Retinal pigment epithelial cell (primary cell): ENCODE data around the gene CSNK1A1.
A peak's percentile ranks its signal among the peaks of the same experiment; 100 is the strongest.
"Not testable (repeated sequence)": the region's sequence is repeated elsewhere in the genome, so short reads cannot be mapped to it uniquely, and the experiment has no call there.

Experiments used
- DNase-seq: peaks from one replicate; pipeline ENCODE4 v3.0.0-alpha.2; 2010; ENCODE audit warnings: low read depth
- H3K4me3 ChIP-seq: 2 replicates; pipeline ENCODE4 v1.5.1; 2011; ENCODE audit warnings: mild to moderate bottlenecking, low read length, control low read depth, moderate library complexity
- TF ChIP-seq, protein P1 (sequence below): conservative IDR thresholded peaks from 2 replicates; pipeline ENCODE4 v1.5.1; 2011; ENCODE audit warnings: low read depth, low read length, control low read depth, inconsistent platforms

CSNK1A1 gene

DNA sequence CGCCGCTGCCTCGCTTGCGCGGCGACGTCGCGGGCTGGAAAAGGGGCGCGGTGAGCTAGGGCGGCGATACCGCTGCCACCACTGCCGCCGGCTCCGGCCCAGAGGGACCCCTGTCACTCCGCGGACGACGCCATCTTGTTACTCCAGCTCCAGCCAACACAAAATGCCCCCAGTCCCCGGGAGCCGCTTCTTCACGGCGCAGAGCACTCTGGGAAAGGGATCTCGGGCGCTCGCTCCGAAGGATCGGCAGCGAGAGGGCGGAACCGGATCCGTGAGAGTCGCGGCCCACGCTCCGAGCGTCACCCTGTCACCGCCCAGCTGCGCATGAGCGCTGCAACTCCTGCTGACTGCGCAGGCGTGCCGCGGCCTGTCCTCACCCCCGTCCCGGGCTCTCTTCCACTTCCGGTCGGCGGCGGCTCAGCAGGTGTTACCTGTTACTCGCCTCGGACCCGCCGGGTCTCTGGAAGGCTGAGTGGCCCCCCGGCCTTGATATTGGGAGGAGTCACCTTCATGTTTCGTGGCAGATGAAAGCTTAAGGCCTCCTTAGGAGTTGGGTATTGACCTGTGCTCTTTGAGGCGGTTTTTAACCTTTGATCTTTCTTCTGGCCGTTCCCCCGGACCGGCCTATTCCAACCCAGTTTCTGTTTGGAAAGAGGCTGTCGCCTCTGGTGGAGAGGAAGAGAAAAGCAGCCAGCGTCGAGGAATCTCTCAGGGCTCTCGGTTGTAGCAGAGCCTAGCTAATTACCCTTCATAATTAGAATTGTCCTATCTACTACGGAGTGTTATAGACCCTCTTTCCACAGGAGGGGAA lies at the start of gene CSNK1A1:
Gene CSNK1A1, minus strand, starts transcription at position 213 of the 811 bp plus-strand sequence. CDS start 475 bp downstream, outside the sequence.
- TF ChIP-seq, protein P1, sequence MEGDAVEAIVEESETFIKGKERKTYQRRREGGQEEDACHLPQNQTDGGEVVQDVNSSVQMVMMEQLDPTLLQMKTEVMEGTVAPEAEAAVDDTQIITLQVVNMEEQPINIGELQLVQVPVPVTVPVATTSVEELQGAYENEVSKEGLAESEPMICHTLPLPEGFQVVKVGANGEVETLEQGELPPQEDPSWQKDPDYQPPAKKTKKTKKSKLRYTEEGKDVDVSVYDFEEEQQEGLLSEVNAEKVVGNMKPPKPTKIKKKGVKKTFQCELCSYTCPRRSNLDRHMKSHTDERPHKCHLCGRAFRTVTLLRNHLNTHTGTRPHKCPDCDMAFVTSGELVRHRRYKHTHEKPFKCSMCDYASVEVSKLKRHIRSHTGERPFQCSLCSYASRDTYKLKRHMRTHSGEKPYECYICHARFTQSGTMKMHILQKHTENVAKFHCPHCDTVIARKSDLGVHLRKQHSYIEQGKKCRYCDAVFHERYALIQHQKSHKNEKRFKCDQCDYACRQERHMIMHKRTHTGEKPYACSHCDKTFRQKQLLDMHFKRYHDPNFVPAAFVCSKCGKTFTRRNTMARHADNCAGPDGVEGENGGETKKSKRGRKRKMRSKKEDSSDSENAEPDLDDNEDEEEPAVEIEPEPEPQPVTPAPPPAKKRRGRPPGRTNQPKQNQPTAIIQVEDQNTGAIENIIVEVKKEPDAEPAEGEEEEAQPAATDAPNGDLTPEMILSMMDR, result peak; percentile 88
- DNase-seq, result peak; percentile 92
- H3K4me3 ChIP-seq, result peak within 1 kb of the TSS; percentile 100

DNA sequence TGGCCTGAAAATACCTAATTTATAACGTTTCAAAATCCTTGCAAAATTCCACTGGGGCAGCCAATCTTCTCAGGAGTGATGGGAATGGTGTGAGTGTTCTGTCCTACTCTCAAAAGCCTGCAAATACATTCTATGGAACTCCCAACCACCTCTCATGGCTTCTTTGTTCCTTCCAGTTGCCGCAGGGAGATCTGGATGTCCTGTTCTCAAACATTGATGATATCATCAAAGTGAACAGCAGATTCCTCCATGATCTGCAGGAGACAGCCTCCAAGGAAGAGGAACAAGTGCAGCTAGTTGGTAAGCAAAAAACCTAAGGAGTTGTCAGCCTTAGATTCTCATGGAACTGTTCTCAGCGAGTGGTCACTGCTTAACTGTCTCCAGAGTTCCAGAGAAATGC lies 49.7 kb upstream of the CSNK1A1 start:
- no peak for DNase-seq
- no peak overlapping the region for H3K4me3 ChIP-seq
- TF ChIP-seq, protein P1, result no peak

DNA sequence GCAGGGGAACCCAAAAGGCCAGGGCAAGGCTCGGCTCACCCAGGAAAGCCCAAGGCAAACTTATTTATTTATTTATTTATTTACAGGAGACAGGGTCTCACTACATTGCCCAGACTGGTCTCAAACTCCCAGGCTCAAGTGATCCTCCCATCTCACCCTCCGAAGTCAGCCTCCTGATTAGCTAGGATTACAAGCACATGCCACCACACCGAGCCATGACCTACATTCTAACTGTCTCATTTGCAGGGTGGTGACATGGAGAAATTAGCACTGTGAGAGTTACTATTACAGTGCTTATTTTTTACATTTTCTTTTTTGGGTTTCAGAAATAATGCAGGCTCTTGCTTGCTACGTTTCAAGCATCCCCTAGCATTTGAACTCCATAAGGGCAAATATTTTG lies 48.1 kb upstream of the CSNK1A1 start:
- TF ChIP-seq, protein P1, result no peak
- H3K4me3 ChIP-seq, result no peak overlapping the region
- DNase-seq, result no peak

DNA sequence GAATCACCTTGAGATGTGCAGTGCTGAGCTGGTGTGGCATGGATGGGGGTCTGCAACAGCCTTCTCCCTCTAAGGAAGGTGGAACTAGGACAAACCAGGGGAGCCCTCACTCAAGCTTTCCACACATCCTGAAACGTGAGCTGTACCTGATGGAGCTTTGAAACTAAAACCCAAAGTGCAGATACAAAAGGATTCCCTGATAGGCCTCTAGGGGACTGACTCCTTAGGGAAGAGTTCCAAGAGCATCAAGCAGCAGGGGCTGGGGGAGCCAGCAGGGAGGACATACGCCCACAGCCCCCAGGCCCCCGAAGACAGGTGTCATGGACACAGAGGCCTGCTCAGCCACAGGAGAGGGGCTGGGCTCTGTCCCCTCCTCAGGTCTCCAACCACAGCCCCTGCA lies 47.7 kb upstream of the CSNK1A1 start:
- no peak for DNase-seq
- TF ChIP-seq, protein P1, result no peak
- H3K4me3 ChIP-seq, result no peak overlapping the region

DNA sequence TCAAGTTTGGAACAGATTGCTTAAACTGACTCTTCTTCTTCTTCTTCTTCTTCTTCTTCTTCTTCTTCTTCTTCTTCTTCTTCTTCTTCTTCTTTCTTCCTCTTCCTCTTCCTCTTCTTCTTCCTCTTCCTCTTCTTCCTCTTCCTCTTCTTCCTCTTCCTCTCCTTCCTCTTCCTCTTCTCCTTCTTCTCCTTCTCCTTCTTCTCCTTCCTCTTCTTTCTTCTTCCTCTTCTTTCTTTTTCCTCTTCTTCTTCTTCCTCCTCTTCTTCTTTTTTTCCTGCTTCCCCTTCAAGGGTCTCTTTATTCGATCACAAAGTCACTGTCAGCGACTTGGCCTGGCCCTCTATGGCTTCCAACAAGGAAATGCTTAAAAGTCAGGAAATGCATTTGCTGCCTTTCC lies 47.0 kb upstream of the CSNK1A1 start:
- not testable (repeated sequence) for DNase-seq, H3K4me3 ChIP-seq

DNA sequence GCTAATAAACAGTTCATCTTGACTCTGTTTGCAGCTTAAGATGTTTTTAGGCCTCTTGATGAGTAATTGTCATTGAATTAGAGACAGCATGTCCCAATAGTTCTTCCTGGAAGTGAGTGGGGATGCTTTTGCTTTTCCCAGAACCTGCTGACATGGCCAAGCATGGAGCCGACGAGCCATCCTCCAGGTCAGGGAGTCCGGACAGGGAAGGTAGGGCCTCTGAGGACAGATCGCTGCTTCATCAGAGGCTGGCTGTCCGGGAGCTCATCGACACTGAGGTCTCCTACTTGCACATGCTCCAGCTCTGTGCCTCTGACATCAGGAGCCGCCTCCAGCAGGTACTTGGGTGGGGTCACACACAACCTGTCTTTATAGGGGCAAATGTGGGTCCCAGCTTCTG lies 46.4 kb upstream of the CSNK1A1 start:
- TF ChIP-seq, protein P1, result no peak
- no peak for DNase-seq
- no peak overlapping the region for H3K4me3 ChIP-seq

DNA sequence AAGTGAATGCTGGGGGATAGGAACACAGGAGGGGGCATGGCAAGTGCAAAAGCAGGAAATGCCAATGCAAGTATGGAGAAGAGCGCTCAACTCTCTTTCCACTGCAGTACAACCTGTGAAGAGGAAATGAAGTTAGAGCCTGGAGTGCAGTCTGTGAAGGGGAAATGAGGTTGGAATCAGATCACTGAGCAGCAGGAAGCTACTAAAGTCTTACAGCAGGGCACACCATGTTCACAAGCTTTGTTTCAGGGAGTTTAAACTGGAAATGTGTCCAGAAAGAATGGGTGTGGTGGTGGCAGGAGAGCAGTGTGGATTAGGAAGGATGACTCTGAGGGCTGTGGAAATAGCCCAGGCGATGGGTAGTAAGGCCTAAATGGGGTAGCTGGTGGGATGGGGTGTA lies 45.5 kb upstream of the CSNK1A1 start:
- DNase-seq, result no peak
- TF ChIP-seq, protein P1, result no peak
- H3K4me3 ChIP-seq, result no peak overlapping the region

DNA sequence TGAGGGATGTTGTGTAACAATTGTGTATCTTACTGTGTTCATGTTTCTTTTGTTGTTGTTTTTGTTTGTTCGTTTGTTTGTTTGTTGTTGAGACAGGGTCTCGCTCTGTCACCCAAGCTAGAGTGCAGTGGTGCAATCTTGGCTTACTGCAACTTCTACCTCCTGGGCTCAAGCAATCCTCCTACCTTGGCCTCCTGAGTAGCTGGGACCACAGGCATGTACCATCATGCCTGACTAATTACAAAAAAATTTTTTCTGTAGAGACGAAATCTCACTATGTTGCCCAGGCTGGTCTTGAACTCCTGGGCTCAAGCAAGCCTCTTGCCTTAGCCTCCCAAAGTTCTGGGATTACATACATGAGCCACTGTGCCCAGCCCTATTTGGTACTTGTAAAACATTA lies 43.9 kb upstream of the CSNK1A1 start:
- DNase-seq, result not testable (repeated sequence)

More for the DNA sequence above, 43.9 kb upstream of the CSNK1A1 start:
- not testable (repeated sequence) for H3K4me3 ChIP-seq
